ENCODE results near the gene HDAC8.
"Not testable (repeated sequence)": the region's sequence is repeated elsewhere in the genome, so short reads cannot be mapped to it uniquely, and the experiment has no call there.

The HDAC8 gene

DNA sequence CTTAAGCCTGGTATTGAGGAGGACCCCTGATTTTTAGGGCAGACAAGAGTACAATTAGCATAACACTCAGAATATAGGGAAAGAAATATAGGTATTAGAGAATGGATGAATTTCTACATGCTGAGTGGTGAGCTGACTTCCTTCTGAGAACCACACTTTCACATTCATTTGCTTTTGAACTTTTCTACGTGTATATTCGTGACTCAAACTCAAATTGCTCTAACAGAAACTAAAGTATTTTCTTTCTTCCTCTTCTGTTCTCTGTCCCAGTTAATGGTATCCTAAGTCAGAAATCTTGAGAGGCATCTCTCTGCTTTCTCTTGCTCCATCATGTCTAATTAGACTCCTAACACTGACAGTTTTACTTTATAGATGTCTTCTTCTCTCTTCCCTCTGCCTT is 163.8 kb downstream of the HDAC8 start:
- H3K4me1 ChIP-seq (ENCODE audit: control insufficient read depth, insufficient read depth, low read length) = no peaks in the 10 kb centered on the region
- H3K4me3 ChIP-seq (ENCODE audit: insufficient read depth, low read depth, low read length) = no peak overlapping the region
- H3K27me3 ChIP-seq (ENCODE audit: control insufficient read depth, insufficient read depth, low read length, poor library complexity, severe bottlenecking) = no peaks in the 10 kb centered on the region
- 86 to 88% methylated on average over 2 of the region's 2 CpGs for WGBS, 2 experiments
- H3K36me3 ChIP-seq (ENCODE audit: control insufficient read depth, insufficient read depth, low read length) = no peaks in the 10 kb centered on the region
- H3K9me3 ChIP-seq (ENCODE audit: control insufficient read depth, low read length) = no peaks in the 10 kb centered on the region
- H3K27ac ChIP-seq (ENCODE audit: insufficient read depth, low read depth, low read length, poor library complexity, severe bottlenecking) = no peak overlapping the region

DNA sequence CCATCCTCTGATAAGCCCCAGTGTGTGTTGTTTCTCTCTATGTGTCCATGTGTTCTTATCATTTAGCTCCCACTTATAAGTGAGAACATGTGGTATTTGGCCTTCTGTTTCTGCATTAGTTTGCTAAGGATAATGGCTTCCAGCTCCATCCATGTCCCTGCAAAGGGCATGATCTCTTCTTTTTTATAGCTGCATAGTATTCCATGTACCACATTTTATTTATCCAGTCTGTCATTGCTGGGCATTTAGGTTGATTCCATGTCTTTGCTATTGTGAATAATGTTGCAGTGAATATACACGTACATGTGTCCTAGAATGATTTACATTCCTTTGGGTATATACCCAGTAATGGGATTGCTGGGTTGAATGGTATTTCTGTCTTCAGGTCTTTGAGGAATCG is 167.5 kb downstream of the HDAC8 start:
- H3K36me3 ChIP-seq (ENCODE audit: control insufficient read depth, insufficient read depth, low read length); H3K4me3 ChIP-seq (ENCODE audit: insufficient read depth, low read depth, low read length); H3K9me3 ChIP-seq (ENCODE audit: control insufficient read depth, low read length); H3K4me1 ChIP-seq (ENCODE audit: control insufficient read depth, insufficient read depth, low read length); H3K27ac ChIP-seq (ENCODE audit: insufficient read depth, low read depth, low read length, poor library complexity, severe bottlenecking); H3K27me3 ChIP-seq (ENCODE audit: control insufficient read depth, insufficient read depth, low read length, poor library complexity, severe bottlenecking): not testable (repeated sequence)
- 96 to 100% methylated on average over 1 to 2 of the region's 2 CpGs for WGBS, 2 experiments

DNA sequence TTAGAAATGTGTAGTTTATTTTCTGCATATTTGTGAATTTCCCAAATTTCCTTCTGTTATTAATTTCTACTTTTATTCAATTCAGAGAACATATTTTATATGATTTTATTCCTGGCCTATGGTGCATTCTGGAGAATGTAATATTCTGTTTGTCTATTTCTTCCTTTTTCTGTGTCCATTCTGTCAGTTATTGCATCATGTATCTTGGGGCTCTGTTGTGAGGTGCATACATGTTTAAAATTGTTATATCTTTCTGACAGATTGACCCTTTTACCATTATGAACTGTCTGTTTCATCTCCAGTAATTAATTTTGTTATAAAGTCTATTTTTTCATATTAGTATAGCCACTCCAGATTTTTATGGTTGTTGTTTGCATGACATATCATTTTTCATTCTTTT is 170.0 kb downstream of the HDAC8 start:
- Histone ChIP-seq H3K4me3 (ENCODE audit: insufficient read depth, low read depth, low read length) (no peak overlapping the region), H3K36me3 (ENCODE audit: control insufficient read depth, insufficient read depth, low read length) (no peaks in the 10 kb centered on the region), H3K4me1 (ENCODE audit: control insufficient read depth, insufficient read depth, low read length) (no peaks in the 10 kb centered on the region), H3K27me3 (ENCODE audit: control insufficient read depth, insufficient read depth, low read length, poor library complexity, severe bottlenecking) (no peaks in the 10 kb centered on the region), H3K27ac (ENCODE audit: insufficient read depth, low read depth, low read length, poor library complexity, severe bottlenecking) (no peak overlapping the region), H3K9me3 (ENCODE audit: control insufficient read depth, low read length) (no peaks in the 10 kb centered on the region)

DNA sequence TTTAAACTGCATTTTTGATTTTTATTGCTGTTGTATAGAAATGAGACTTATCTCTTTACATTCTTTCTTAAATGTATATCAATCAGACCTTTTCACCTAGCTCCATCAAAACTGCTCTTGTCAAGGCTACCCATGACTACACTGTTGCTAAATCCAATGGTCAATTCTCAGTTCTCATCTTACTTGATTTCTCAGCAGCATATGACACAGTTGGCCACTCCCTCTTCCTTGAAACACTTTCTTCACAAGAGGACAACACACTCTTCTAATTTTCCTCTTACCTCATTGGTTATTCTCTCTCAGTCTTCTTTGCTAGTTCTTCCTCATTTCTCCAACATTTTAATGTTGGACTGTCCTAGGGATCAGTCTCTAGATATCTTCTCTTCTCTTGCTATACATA is 172.8 kb downstream of the HDAC8 start:
- Histone ChIP-seq H3K27ac (ENCODE audit: insufficient read depth, low read depth, low read length, poor library complexity, severe bottlenecking) (no peak overlapping the region), H3K27me3 (ENCODE audit: control insufficient read depth, insufficient read depth, low read length, poor library complexity, severe bottlenecking) (no peaks in the 10 kb centered on the region), H3K36me3 (ENCODE audit: control insufficient read depth, insufficient read depth, low read length) (no peaks in the 10 kb centered on the region), H3K9me3 (ENCODE audit: control insufficient read depth, low read length) (no peaks in the 10 kb centered on the region), H3K4me1 (ENCODE audit: control insufficient read depth, insufficient read depth, low read length) (peaks cover 12% of the 10 kb centered on the region), H3K4me3 (ENCODE audit: insufficient read depth, low read depth, low read length) (no peak overlapping the region)

DNA sequence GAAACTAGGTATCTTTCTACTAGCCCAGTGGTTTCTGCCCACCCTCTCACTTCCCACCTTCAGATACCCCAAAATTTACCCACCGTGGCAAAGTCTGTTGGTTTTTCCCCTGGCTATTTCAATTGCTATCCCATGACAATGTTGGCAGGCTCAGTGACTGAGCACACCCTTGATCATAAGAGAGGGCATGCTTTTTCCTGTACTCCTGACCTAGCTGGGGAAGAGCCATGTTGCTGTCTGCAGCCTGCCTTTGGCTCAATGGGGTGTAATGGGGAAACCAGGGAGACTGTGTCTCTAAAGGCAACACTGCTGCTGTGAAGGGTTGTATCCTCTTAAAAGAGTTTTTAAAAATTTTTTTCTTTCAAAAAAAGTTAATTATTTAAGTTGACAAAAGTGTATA is 176.5 kb downstream of the HDAC8 start:
- no peaks in the 10 kb centered on the region for H3K9me3 ChIP-seq (ENCODE audit: control insufficient read depth, low read length)
- H3K27me3 ChIP-seq (ENCODE audit: control insufficient read depth, insufficient read depth, low read length, poor library complexity, severe bottlenecking) = no peaks in the 10 kb centered on the region
- H3K27ac ChIP-seq (ENCODE audit: insufficient read depth, low read depth, low read length, poor library complexity, severe bottlenecking) = no peak overlapping the region
- WGBS, 2 experiments = 58 to 73% methylated on average over 1 of the region's 1 CpG
- H3K4me3 ChIP-seq (ENCODE audit: insufficient read depth, low read depth, low read length) = no peak overlapping the region
- no peaks in the 10 kb centered on the region for H3K36me3 ChIP-seq (ENCODE audit: control insufficient read depth, insufficient read depth, low read length)
- peaks cover 24% of the 10 kb centered on the region for H3K4me1 ChIP-seq (ENCODE audit: control insufficient read depth, insufficient read depth, low read length)

DNA sequence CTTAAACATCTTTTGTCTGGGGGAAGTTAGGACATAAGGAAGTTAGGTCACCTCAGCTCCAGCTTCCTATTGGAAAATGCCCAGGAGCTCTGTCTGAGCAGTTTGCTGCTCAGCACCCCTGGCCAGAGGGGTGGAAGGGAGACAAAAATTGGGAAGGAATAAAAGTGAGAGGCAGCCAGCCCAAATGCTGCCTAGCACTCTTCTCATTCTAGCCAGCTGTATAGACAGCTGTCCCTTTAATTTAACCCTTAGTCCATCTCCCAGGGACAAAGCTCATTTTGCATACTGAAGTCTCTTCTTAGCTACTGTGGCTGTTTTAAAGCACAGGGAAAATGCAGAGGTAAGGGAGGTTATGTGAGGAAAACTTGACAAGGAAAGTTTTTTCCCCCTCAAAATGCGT is 177.4 kb downstream of the HDAC8 start:
- Histone ChIP-seq H3K4me1 (ENCODE audit: control insufficient read depth, insufficient read depth, low read length) (peaks cover 24% of the 10 kb centered on the region), H3K9me3 (ENCODE audit: control insufficient read depth, low read length) (no peaks in the 10 kb centered on the region), H3K36me3 (ENCODE audit: control insufficient read depth, insufficient read depth, low read length) (no peaks in the 10 kb centered on the region), H3K27ac (ENCODE audit: insufficient read depth, low read depth, low read length, poor library complexity, severe bottlenecking) (no peak overlapping the region), H3K27me3 (ENCODE audit: control insufficient read depth, insufficient read depth, low read length, poor library complexity, severe bottlenecking) (no peaks in the 10 kb centered on the region), H3K4me3 (ENCODE audit: insufficient read depth, low read depth, low read length) (no peak overlapping the region)
- 44 to 50% methylated on average over 1 of the region's 1 CpG for WGBS, 2 experiments

DNA sequence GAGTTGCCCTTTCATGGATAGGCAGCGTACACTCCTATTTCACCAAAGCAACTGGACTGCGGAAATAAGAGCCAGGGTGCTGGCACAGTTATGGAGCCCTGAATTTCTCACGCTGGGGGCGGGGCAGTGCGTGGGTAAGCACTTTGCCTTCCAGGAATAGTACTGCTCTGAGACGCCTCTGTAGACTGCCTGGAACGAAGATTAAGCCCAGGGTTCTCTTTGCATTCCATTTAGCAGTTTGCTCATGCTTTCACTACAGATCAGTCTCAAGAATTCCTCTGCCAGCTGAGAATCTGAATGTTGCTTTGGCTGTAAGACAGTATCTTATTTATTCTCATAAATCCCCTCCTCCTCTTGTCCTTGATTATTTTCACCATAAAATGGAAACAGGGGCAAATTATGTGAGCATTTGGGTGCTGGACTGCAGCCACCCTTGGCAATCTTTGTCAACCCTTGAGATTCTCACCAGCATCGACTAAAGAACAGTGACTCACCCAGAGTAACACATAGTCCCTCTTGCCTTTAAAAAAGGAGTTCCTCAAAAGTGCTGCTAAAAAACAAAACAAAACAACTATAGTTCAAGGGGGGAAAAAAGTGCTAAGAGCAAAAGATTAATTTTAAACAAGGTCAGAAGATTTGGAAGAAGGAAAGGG is 178.0 kb downstream of the HDAC8 start:
- Histone ChIP-seq H3K4me1 (ENCODE audit: control insufficient read depth, insufficient read depth, low read length) (peaks cover 24% of the 10 kb centered on the region), H3K9me3 (ENCODE audit: control insufficient read depth, low read length) (no peaks in the 10 kb centered on the region), H3K36me3 (ENCODE audit: control insufficient read depth, insufficient read depth, low read length) (no peaks in the 10 kb centered on the region), H3K27me3 (ENCODE audit: control insufficient read depth, insufficient read depth, low read length, poor library complexity, severe bottlenecking) (no peaks in the 10 kb centered on the region), H3K27ac (ENCODE audit: insufficient read depth, low read depth, low read length, poor library complexity, severe bottlenecking) (no peak overlapping the region), H3K4me3 (ENCODE audit: insufficient read depth, low read depth, low read length) (no peak overlapping the region)
- WGBS, 2 experiments = 72 to 79% methylated on average over 8 of the region's 8 CpGs

DNA sequence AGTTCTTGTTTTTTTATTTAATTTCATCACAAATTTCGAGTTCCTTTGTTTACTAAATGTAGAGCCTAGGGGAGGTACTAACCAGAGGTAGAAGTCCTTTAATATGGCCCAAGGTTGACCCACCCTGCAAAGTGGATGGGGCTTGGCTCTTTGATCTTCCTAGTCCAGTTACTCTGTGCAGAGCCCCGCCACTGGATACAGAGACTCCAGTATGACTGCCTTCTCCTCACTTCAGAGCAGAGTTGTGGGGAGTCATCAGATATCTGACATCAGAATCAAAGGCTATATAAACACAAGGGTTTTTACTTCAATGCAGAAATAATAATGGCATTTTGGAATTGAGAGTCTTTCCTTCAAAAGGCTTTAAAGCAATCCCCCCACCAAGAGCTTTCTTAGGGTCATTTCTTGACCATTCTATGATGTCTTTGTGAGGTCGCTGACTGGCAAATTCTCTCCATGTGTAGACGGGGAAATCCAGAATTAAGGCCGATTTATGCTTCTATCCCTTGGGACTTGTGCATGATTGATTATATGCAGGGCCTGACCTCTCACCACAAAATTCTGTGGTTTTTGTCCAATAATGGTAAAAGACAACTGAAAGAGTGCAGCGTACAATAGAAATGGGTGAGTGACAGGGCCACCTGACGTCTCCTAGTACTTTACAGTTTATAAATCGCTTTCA is 178.7 kb downstream of the HDAC8 start:
- Histone ChIP-seq H3K27me3 (ENCODE audit: control insufficient read depth, insufficient read depth, low read length, poor library complexity, severe bottlenecking) (no peaks in the 10 kb centered on the region), H3K4me3 (ENCODE audit: insufficient read depth, low read depth, low read length) (no peak overlapping the region), H3K4me1 (ENCODE audit: control insufficient read depth, insufficient read depth, low read length) (peaks cover 24% of the 10 kb centered on the region), H3K27ac (ENCODE audit: insufficient read depth, low read depth, low read length, poor library complexity, severe bottlenecking) (peak overlapping the region; percentile 67), H3K36me3 (ENCODE audit: control insufficient read depth, insufficient read depth, low read length) (no peaks in the 10 kb centered on the region), H3K9me3 (ENCODE audit: control insufficient read depth, low read length) (no peaks in the 10 kb centered on the region)
- 86 to 93% methylated on average over 7 to 8 of the region's 8 CpGs for WGBS, 2 experiments

DNA sequence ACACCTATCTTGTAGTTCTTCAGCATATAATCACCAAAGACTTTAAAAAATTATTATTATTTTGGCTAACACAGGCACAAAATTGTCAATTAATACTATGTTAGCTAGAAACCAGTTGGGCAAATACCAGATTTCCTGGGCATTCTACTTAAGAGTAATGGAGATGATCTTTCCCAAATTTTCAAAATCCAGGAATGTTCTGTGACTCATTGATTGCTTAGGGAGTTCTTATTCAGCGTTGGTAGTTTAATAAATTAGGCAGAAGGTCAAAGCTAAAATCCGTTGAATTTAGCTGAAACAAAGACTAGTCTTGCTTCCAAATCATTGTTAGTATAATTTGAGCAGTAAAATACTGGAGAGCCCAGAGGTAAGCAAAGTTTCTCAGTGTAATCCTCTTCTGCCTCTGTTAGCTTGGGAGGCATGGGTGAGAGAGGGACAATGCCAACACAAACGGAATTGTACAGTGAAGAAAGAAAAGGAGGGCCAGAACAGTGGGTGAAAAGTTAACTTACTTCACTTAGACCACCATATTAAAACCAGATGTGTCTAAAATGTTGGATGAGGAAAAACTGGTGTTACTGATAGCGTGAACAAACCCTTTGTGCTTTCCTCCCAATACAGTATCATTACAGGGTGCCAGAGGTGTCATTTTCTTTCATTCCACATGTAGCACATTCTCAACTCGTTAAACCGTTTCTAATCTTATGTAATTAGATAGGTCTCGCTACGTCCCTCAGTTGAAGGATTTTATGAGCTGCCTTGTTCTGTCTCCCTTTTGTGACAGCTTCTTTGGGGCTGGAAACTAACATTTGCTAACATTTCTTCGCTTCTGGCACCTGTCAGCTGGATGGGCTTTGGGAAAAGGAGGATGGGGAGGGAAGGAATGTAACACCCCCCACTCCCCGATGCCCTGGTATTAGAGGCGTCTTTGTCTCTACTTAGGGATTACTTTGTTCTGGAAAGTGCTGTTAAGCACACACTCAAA is 179.5 kb downstream of the HDAC8 start:
- WGBS, 2 experiments = 56 to 61% methylated on average over 7 to 8 of the region's 11 CpGs
- peaks cover 24% of the 10 kb centered on the region for H3K4me1 ChIP-seq (ENCODE audit: control insufficient read depth, insufficient read depth, low read length)
- peak overlapping the region; percentile 67 for H3K27ac ChIP-seq (ENCODE audit: insufficient read depth, low read depth, low read length, poor library complexity, severe bottlenecking)
- H3K9me3 ChIP-seq (ENCODE audit: control insufficient read depth, low read length) = no peaks in the 10 kb centered on the region
- H3K4me3 ChIP-seq (ENCODE audit: insufficient read depth, low read depth, low read length) = no peak overlapping the region
- H3K36me3 ChIP-seq (ENCODE audit: control insufficient read depth, insufficient read depth, low read length) = no peaks in the 10 kb centered on the region
- H3K27me3 ChIP-seq (ENCODE audit: control insufficient read depth, insufficient read depth, low read length, poor library complexity, severe bottlenecking) = no peaks in the 10 kb centered on the region

DNA sequence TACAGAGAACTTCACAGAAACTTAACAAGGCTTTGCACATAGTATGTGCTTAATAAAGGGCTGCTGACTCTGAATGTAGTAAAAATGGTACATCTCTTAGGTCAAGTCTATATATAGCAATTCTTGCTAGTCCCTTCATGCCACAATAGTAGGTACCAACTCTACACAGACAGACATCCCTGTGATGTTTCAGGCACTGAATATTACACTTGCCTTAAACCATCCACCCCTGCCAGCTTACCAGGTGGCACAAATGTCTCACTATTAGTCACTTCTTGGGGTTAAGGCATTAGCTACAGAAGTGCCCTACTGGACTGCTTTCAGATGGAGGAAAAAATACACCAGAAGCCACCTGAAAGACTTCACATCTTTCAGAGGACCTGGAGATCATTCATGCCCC is 180.6 kb downstream of the HDAC8 start:
- no peak overlapping the region for H3K27ac ChIP-seq (ENCODE audit: insufficient read depth, low read depth, low read length, poor library complexity, severe bottlenecking)
- no peaks in the 10 kb centered on the region for H3K9me3 ChIP-seq (ENCODE audit: control insufficient read depth, low read length)
- H3K4me3 ChIP-seq (ENCODE audit: insufficient read depth, low read depth, low read length) = no peak overlapping the region
- H3K4me1 ChIP-seq (ENCODE audit: control insufficient read depth, insufficient read depth, low read length) = peaks cover 24% of the 10 kb centered on the region
- H3K36me3 ChIP-seq (ENCODE audit: control insufficient read depth, insufficient read depth, low read length) = no peaks in the 10 kb centered on the region
- H3K27me3 ChIP-seq (ENCODE audit: control insufficient read depth, insufficient read depth, low read length, poor library complexity, severe bottlenecking) = no peaks in the 10 kb centered on the region
